Activated CD4-positive, alpha-beta T cell treated with anti-CD3 and anti-CD28 coated beads for 24 hours (primary cell): ENCODE results near the gene ZNF841.
"Not testable (repeated sequence)": the region's sequence is repeated elsewhere in the genome, so short reads cannot be mapped to it uniquely, and the experiment has no call there.

Experiments
- DNase-seq, 2 donors: peaks; one replicate each; pipeline ENCODE4 v3.0.0-alpha.2; 2020; ENCODE audit warnings: low read depth in 2 of 2

ZNF841 gene

GRCh38 chr19:52066258-52066863 is 29.2 kb downstream of the ZNF841 start:
- DNase-seq: no peak

- DNase-seq: no peak
These were observed 30.2 kb downstream of the ZNF841 start for GRCh38 chr19:52065399-52065798.

GRCh38 chr19:52056480-52056879 is 39.1 kb downstream of the ZNF841 start:
- DNase-seq: not testable (repeated sequence)

GRCh38 chr19:52051736-52052135 is 43.8 kb downstream of the ZNF841 start:
- DNase-seq: not testable (repeated sequence)

- DNase-seq: peak; percentile 62 to 63
These were observed 46.7 kb downstream of the ZNF841 start, which contains the start of gene ZNF432 for GRCh38 chr19:52048555-52049501. ZNF432 (minus strand) TSS chr19:52048838; CDS start chr19:52046868, 1,970 bp downstream.

GRCh38 chr19:52039169-52039568 is 56.4 kb downstream of the ZNF841 start:
- no peak for DNase-seq

GRCh38 chr19:52034051-52034728 is 61.4 kb downstream of the ZNF841 start:
- DNase-seq: no peak

- DNase-seq: no peak
These were observed 66.8 kb downstream of the ZNF841 start for GRCh38 chr19:52028780-52029123.

- peak; percentile 56 to 75 for DNase-seq
These were observed 67.4 kb downstream of the ZNF841 start, which contains the start of gene ZNF614 for GRCh38 chr19:52028027-52028779. ZNF614 (minus strand) TSS chr19:52028379; CDS start chr19:52025745, 2,634 bp downstream.

- not testable (repeated sequence) for DNase-seq
These were observed 69.1 kb downstream of the ZNF841 start for GRCh38 chr19:52026255-52026990.

GRCh38 chr19:52024478-52024877 is 71.1 kb downstream of the ZNF841 start:
- DNase-seq: not testable (repeated sequence)

- no peak for DNase-seq
These were observed 73.4 kb downstream of the ZNF841 start for GRCh38 chr19:52022193-52022592.

GRCh38 chr19:52020506-52020905 is 75.1 kb downstream of the ZNF841 start:
- no peak for DNase-seq
